K562 (cell line): Measurements from ENCODE around the gene CEBPB. TPM values are rescaled to one million over a fixed set of nuclear protein-coding genes. Genes with fewer than 3 reads are reported as not detected.
A peak's percentile ranks its signal among the peaks of the same experiment; 100 is the strongest.

ENCODE experiments used
- ATF7 ChIP-seq: fragments of 450-650 bp; IDR thresholded peaks from 2 replicates; pipeline ENCODE4 v1.7.1; 2014; ENCODE audit warnings: mild to moderate bottlenecking, moderate library complexity
- DDX20 ChIP-seq: fragments of 450-650 bp; IDR thresholded peaks from 2 replicates; pipeline ENCODE4 v1.6.1; 2016; ENCODE audit warnings: missing genetic modification characterization, low read depth, mild to moderate bottlenecking, missing compliant biosample characterization, moderate library complexity
- ESRRA ChIP-seq: fragments of 450-650 bp; IDR thresholded peaks from 2 replicates; pipeline ENCODE4 v1.6.1; 2014; ENCODE audit warnings: low read depth, mild to moderate bottlenecking, moderate library complexity, borderline replicate concordance
- FOXA3 ChIP-seq, 2 experiments: fragments of 450-650 bp in 1 of 2; sonication (generic) in 1 of 2; formaldehyde crosslinking; IDR thresholded peaks in 1 of 2; conservative IDR thresholded peaks in 1 of 2; 2 replicates each; pipeline versions ENCODE4 v1.4.0 to v1.8.0; 2020 to 2022; ENCODE audit warnings: mild to moderate bottlenecking in 2 of 2, missing genetic modification reagents in 1 of 2
- JUN ChIP-seq, 2 experiments: sonication (generic) in 1 of 2; formaldehyde crosslinking in 1 of 2; IDR thresholded peaks; 2 replicates each; pipeline versions ENCODE4 v1.6.1 to v1.8.0; 2012 to 2022; ENCODE audit warnings: borderline replicate concordance in 2 of 2, mild to moderate bottlenecking in 2 of 2, improper control_type of control experiment in 1 of 2, low read depth in 1 of 2, low read length in 1 of 2, missing genetic modification reagents in 1 of 2
- NFE2L1 ChIP-seq: fragments of 450-650 bp; IDR thresholded peaks from 2 replicates; pipeline ENCODE4 v1.6.1; 2016; ENCODE audit warnings: missing genetic modification characterization, low read depth, mild to moderate bottlenecking, missing compliant biosample characterization, moderate library complexity, borderline replicate concordance
- PCBP2 ChIP-seq: fragments of 200-400 bp; formaldehyde crosslinking; IDR thresholded peaks from 2 replicates; pipeline ENCODE4 v1.6.1; 2018; ENCODE audit warnings: low read length, low read depth, mild to moderate bottlenecking, moderate library complexity; ENCODE audit not compliant: poor library complexity, severe bottlenecking
- RBM15 ChIP-seq: fragments of 200-400 bp; formaldehyde crosslinking; IDR thresholded peaks from 2 replicates; pipeline ENCODE4 v1.6.1; 2018; ENCODE audit warnings: mild to moderate bottlenecking, low read length, moderate library complexity; ENCODE audit not compliant: insufficient read depth
- RBM25 ChIP-seq: fragments of 200-400 bp; formaldehyde crosslinking; IDR thresholded peaks from 2 replicates; pipeline ENCODE4 v1.6.1; 2018; ENCODE audit warnings: low read length, low read depth, moderate library complexity; ENCODE audit not compliant: severe bottlenecking
- SIX5 ChIP-seq, 2 experiments: IDR thresholded peaks; 2 replicates each; pipeline ENCODE4 v1.6.1; 2011; ENCODE audit warnings: low read length in 2 of 2, borderline replicate concordance in 1 of 2, low read depth in 1 of 2, mild to moderate bottlenecking in 1 of 2, moderate library complexity in 1 of 2; ENCODE audit not compliant: insufficient read depth in 1 of 2
- SREBF2 ChIP-seq: sonication (generic); formaldehyde crosslinking; IDR thresholded peaks from 2 replicates; pipeline ENCODE4 v1.4.0; 2020; ENCODE audit warnings: mild to moderate bottlenecking, missing genetic modification reagents
- XRCC5 ChIP-seq: fragments of 200-400 bp; formaldehyde crosslinking; IDR thresholded peaks from 2 replicates; pipeline ENCODE4 v1.6.1; 2017; ENCODE audit warnings: low read depth, mild to moderate bottlenecking, low read length
- ZNF146 ChIP-seq: IDR thresholded peaks from one replicate; pipeline ENCODE4 v1.6.1; 2018; ENCODE audit warnings: missing compliant biosample characterization; ENCODE audit not compliant: unreplicated experiment
- ZNF384 ChIP-seq: IDR thresholded peaks from 2 replicates; pipeline ENCODE4 v1.6.1; 2012; ENCODE audit warnings: low read depth, low read length, improper control_type of control experiment
- ZNF75A ChIP-seq: fragments of 450-650 bp; formaldehyde crosslinking; IDR thresholded peaks from 2 replicates; pipeline ENCODE4 v1.4.0; 2020; ENCODE audit warnings: mild to moderate bottlenecking
- polyA plus RNA-seq, 8 experiments: library from polyadenylated mRNA; depleted of rRNA in 4 of 8; stranded (reverse) in 5 of 8; unstranded in 3 of 8; fragments of >200 nt; fragmentation: Nextera tagmentation in 2 of 8; fragmentation: Illumina TruSeq in 1 of 8; extraction: Ambion mirVana in 2 of 8; extraction: Trizol in 1 of 8; gene quantifications; 2 replicates each; pipeline versions ENCODE4 v1.2.1 to v1.2.3, GENCODE V29; 2011 to 2014; ENCODE audit warnings: inconsistent platforms in 1 of 8, missing spikeins in 1 of 8
- total RNA-seq, 7 experiments: library from RNA; depleted of rRNA in 6 of 7; stranded (reverse); fragments of >200 nt in 6 of 7; fragmentation: Illumina TruSeq in 2 of 7; extraction: Trizol in 2 of 7; gene quantifications; 2 replicates each; pipeline versions ENCODE4 v1.2.1 to v1.2.3, GENCODE V29; 2011 to 2021; ENCODE audit warnings: low replicate concordance in 1 of 7
- TF ChIP-seq, protein P1 (sequence below): sonication (generic); formaldehyde crosslinking; IDR thresholded peaks from 2 replicates; pipeline ENCODE4 v1.8.0; 2022; ENCODE audit warnings: mild to moderate bottlenecking, missing genetic modification reagents

CEBPB gene
- total and polyA plus RNA-seq, 9 of the 15 experiments (the other 6 are each of a cell fraction or from before 2014, with no cell fraction given): 1.2 to 72.6 (median 7.8) TPM

DNA sequence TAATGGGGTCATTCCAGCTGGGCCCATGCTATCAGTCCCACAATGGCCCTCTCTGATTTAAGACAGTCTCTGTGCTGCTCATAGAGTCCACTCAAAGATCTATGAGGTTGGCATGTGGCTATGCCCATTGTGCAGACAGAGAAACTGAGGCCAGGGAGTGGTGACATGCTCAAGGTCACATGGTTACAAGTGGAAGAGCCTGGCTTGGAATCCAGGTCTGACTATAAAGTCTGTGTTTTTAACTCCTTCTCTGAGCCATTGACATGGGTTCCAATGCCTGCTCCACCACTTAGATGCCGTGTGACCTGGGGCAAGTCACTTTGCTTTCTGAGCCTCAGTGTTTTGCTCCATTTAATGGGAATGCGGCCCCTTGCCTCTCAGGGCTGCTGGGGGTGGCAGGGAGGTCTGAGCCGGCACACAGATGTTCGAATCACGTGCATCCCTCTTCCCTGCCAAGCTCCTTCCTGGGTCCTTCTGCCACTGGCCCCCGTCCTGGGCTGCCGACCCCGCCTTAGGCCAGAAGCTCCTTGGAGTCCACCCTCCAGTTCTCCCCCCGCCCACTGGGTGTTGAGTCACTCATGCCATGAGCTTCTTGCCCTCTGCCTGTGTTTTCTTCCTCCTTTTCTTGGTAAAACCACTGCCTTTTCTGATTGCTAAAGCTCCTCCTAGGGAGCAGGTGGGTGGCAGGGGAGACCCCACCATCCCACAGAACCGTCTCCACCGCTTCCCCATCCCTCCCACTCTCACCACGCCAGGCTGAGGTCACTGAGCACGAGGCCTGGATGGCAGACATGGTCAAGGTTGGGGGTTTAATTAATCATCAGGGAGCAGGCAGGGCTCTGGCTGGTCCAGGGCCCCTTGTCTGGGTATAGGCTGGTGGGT is 35.7 kb downstream of the CEBPB start (continued):
- no peak for TF ChIP-seq PCBP2
- no peak for TF ChIP-seq FOXA3 (CRISPR knock-in tag; conservative IDR thresholded peaks at IDR 0.05 in 1 of 2, IDR thresholded peaks at IDR 0.05 in 1 of 2)
- TF ChIP-seq ATF7: no peak
- TF ChIP-seq ZNF384: no peak
- no peak for TF ChIP-seq XRCC5
- TF ChIP-seq RBM15: no peak
- TF ChIP-seq JUN (IDR thresholded peaks at IDR 0.05; ENCODE audit: borderline replicate concordance, low read depth, low read length): 0 out of 2 replicates have a peak, but pooled peaks have one; percentile 12
- TF ChIP-seq JUN (CRISPR knock-in tag; IDR thresholded peaks at IDR 0.05; ENCODE audit: borderline replicate concordance): no peak
- no peak for TF ChIP-seq SIX5 (IDR thresholded peaks at IDR 0.05; ENCODE audit: borderline replicate concordance in 1 of 2, insufficient read depth in 1 of 2, low read depth in 1 of 2, low read length in 2 of 2)
- TF ChIP-seq ZNF146 (CRISPR knock-in tag): no peak
- no peak for TF ChIP-seq ZNF75A (CRISPR knock-in tag)
- no peak for TF ChIP-seq DDX20
- TF ChIP-seq SREBF2 (CRISPR knock-in tag): no peak
- peak; percentile 82 for TF ChIP-seq RBM25
- TF ChIP-seq NFE2L1 (tag): no peak
- TF ChIP-seq, protein P1, sequence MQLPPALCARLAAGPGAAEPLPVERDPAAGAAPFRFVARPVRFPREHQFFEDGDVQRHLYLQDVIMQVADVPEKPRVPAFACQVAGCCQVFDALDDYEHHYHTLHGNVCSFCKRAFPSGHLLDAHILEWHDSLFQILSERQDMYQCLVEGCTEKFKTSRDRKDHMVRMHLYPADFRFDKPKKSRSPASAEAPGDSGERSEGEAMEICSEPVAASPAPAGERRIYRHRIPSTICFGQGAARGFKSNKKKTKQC: no peak
- peak; percentile 99 for TF ChIP-seq ESRRA
